Liver (tissue), 9 donors: Measurements from ENCODE around the gene COMMD7. TPM values are rescaled to one million over a fixed set of nuclear protein-coding genes. Genes with fewer than 3 reads are reported as not detected.
A peak's percentile ranks its signal among the peaks of the same experiment; 100 is the strongest.
"Not testable (repeated sequence)": the region's sequence is repeated elsewhere in the genome, so short reads cannot be mapped to it uniquely, and the experiment has no call there.

ENCODE experiments used
- DNase-seq: peaks from one replicate; pipeline ENCODE4 v3.0.0-alpha.2; 2017; ENCODE audit warnings: low spot score
- H3K27ac ChIP-seq, 2 donors: one replicate each; pipeline ENCODE4 v1.7.0; 2013; ENCODE audit warnings: inconsistent platforms in 2 of 2, low read length in 2 of 2, control low read depth in 1 of 2, low read depth in 1 of 2, mild to moderate bottlenecking in 1 of 2
- H3K27me3 ChIP-seq, 4 donors: one replicate each; pipeline versions ENCODE4 v1.6.1 to v1.7.0; 2013; ENCODE audit warnings: low read length in 3 of 4, inconsistent platforms in 1 of 4, mild to moderate bottlenecking in 1 of 4, moderate library complexity in 1 of 4; ENCODE audit not compliant: control insufficient read depth in 4 of 4, insufficient read depth in 4 of 4
- H3K36me3 ChIP-seq, 4 donors: one replicate each; pipeline versions ENCODE4 v1.6.1 to v1.7.0; 2013; ENCODE audit warnings: low read length in 3 of 4, mild to moderate bottlenecking in 3 of 4, low read depth in 1 of 4, moderate library complexity in 1 of 4; ENCODE audit not compliant: control insufficient read depth in 4 of 4, insufficient read depth in 3 of 4
- H3K4me1 ChIP-seq, 4 donors: one replicate each; pipeline versions ENCODE4 v1.6.1 to v1.7.0; 2013; ENCODE audit warnings: low read length in 3 of 4, mild to moderate bottlenecking in 3 of 4, moderate library complexity in 1 of 4; ENCODE audit not compliant: control insufficient read depth in 4 of 4, insufficient read depth in 4 of 4
- H3K4me3 ChIP-seq, 3 donors: one replicate each; pipeline versions ENCODE4 v1.6.1 to v1.7.0; 2013; ENCODE audit warnings: low read length in 3 of 3, control low read depth in 1 of 3, low read depth in 1 of 3, mild to moderate bottlenecking in 1 of 3
- H3K9ac ChIP-seq, 2 donors: one replicate each; pipeline ENCODE4 v1.7.0; 2013; ENCODE audit warnings: low read length in 2 of 2, mild to moderate bottlenecking in 2 of 2, moderate library complexity in 2 of 2, control low read depth in 1 of 2, low read depth in 1 of 2
- H3K9me3 ChIP-seq, 4 donors: one replicate each; pipeline versions ENCODE4 v1.6.1 to v1.7.0; 2013; ENCODE audit warnings: low read length in 3 of 4; ENCODE audit not compliant: control insufficient read depth in 4 of 4
- ATF3 ChIP-seq: IDR thresholded peaks from 2 replicates; pipeline ENCODE4 v1.6.1; 2016; ENCODE audit warnings: antibody characterized with exemption
- CTCF ChIP-seq: fragments of 150-350 bp; IDR thresholded peaks from 2 replicates; pipeline ENCODE4 v1.5.1; 2017; ENCODE audit warnings: improper control_type of control experiment, low read depth, low read length; ENCODE audit not compliant: missing input control
- EGR1 ChIP-seq, 2 donors: IDR thresholded peaks; 2 replicates each; pipeline ENCODE4 v1.6.1; 2016 to 2018; ENCODE audit warnings: antibody characterized with exemption in 2 of 2, low read depth in 2 of 2
- FOXA1 ChIP-seq: IDR thresholded peaks from 2 replicates; pipeline ENCODE4 v1.6.1; 2016; ENCODE audit warnings: antibody characterized with exemption
- FOXA2 ChIP-seq: IDR thresholded peaks from 2 replicates; pipeline ENCODE4 v1.6.1; 2016; ENCODE audit warnings: antibody characterized with exemption
- GABPA ChIP-seq, 2 donors: IDR thresholded peaks in 1 of 2; conservative IDR thresholded peaks in 1 of 2; 2 replicates each; pipeline ENCODE4 v1.6.1; 2016; ENCODE audit warnings: antibody characterized with exemption in 2 of 2, mild to moderate bottlenecking in 1 of 2, moderate library complexity in 1 of 2
- HNF4A ChIP-seq, 2 donors: conservative IDR thresholded peaks; 2 replicates each; pipeline ENCODE4 v1.6.1; 2016; ENCODE audit warnings: antibody characterized with exemption in 2 of 2, mild to moderate bottlenecking in 2 of 2
- HNF4G ChIP-seq: IDR thresholded peaks from 2 replicates; pipeline ENCODE4 v1.6.1; 2016; ENCODE audit warnings: antibody characterized with exemption
- JUND ChIP-seq, 2 donors: IDR thresholded peaks; 2 replicates each; pipeline ENCODE4 v1.6.1; 2016; ENCODE audit warnings: antibody characterized with exemption in 2 of 2
- MAX ChIP-seq: IDR thresholded peaks from 2 replicates; pipeline ENCODE4 v1.6.1; 2016; ENCODE audit warnings: antibody characterized with exemption
- NR2F2 ChIP-seq: IDR thresholded peaks from 2 replicates; pipeline ENCODE4 v1.6.1; 2016; ENCODE audit warnings: antibody characterized with exemption
- RAD21 ChIP-seq, 2 donors: IDR thresholded peaks; 2 replicates each; pipeline ENCODE4 v1.6.1; 2016; ENCODE audit warnings: antibody characterized with exemption in 2 of 2, mild to moderate bottlenecking in 2 of 2
- RXRA ChIP-seq, 2 donors: IDR thresholded peaks; 2 replicates each; pipeline ENCODE4 v1.6.1; 2017 to 2018; ENCODE audit warnings: antibody characterized with exemption in 2 of 2, mild to moderate bottlenecking in 1 of 2
- SP1 ChIP-seq: IDR thresholded peaks from 2 replicates; pipeline ENCODE4 v1.6.1; 2018; ENCODE audit warnings: antibody characterized with exemption, mild to moderate bottlenecking
- TAF1 ChIP-seq: conservative IDR thresholded peaks from 2 replicates; pipeline ENCODE4 v1.6.1; 2016; ENCODE audit warnings: antibody characterized with exemption, mild to moderate bottlenecking
- WGBS: extraction: QIAGEN DNeasy Blood & Tissue Kit; methylation state at CpG from one replicate; pipeline ENCODE4 v1.1.7; 2013; 5-methylcytosine and 5-hydroxymethylcytosine counted together
- polyA plus RNA-seq, 2 donors: library from polyadenylated mRNA; stranded (reverse) in 1 of 2; unstranded in 1 of 2; fragments of 200-250 nt in 1 of 2; fragments of >200 nt in 1 of 2; fragmentation: Nextera tagmentation in 1 of 2; extraction: Ambion mirVana in 1 of 2; gene quantifications; one replicate each; pipeline versions ENCODE4 v1.2.1 to v1.2.3, GENCODE V29; 2013 to 2015
- total RNA-seq, 2 donors: library from RNA; depleted of rRNA; stranded (reverse); fragments of >200 nt; gene quantifications; one replicate each; pipeline ENCODE4 v1.2.3, GENCODE V29; 2014
- TF ChIP-seq, protein P1 (sequence below): IDR thresholded peaks from 2 replicates; pipeline ENCODE4 v1.6.1; 2016; ENCODE audit warnings: antibody characterized with exemption
- donor health status: healthy.
- donor health status: healthy.
- donor health status: healthy.
- donor health status: healthy.
- donor health status: healthy.

Gene COMMD7
- total and polyA plus RNA-seq, 4 donors, result 8.3 to 42.7 (median 15.5) TPM

GRCh38 chr20:32709029-32709631 is 34.1 kb downstream of the COMMD7 start:
- not testable (repeated sequence) for H3K4me3 ChIP-seq, H3K9me3 ChIP-seq, H3K27me3 ChIP-seq, H3K9ac ChIP-seq, H3K27ac ChIP-seq, DNase-seq
- Histone ChIP-seq H3K36me3 (peaks cover 6 to 12% (median 7%) of the 10 kb centered on the region in 4 donors), H3K4me1 (peaks cover 0 to 15% (median 12%) of the 10 kb centered on the region in 4 donors)
- 44% methylated on average over 15 of the region's 15 CpGs for WGBS
- peak; percentile 42 to 59 for TF ChIP-seq RXRA (IDR thresholded peaks at IDR 0.05)
- TF ChIP-seq EGR1 (IDR thresholded peaks at IDR 0.05; ENCODE audit: low read depth in 2 of 2), result peak in 1 of 2 donors; percentile 27

- Histone ChIP-seq H3K27ac (no peak overlapping the region), H3K36me3 (peaks cover 10 to 19% (median 16%) of the 10 kb centered on the region in 4 donors), H3K9me3 (no peaks in the 10 kb centered on the region), H3K27me3 (no peaks in the 10 kb centered on the region), H3K9ac (no peak overlapping the region), H3K4me3 (no peak overlapping the region), H3K4me1 (peaks cover 0 to 15% (median 12%) of the 10 kb centered on the region in 4 donors)
- 79% methylated on average over 5 of the region's 5 CpGs for WGBS
- no peak for DNase-seq
- TF ChIP-seq NR2F2, result no peak
Observed at GRCh38 chr20:32707691-32708581, 35.3 kb downstream of the COMMD7 start.

GRCh38 chr20:32706486-32706885 is 36.8 kb downstream of the COMMD7 start:
- 61% methylated on average over 3 of the region's 3 CpGs for whole genome bisulfite sequencing
- no peak overlapping the region for H3K9ac ChIP-seq
- H3K4me1 ChIP-seq, result peaks cover 0 to 15% (median 12%) of the 10 kb centered on the region in 4 donors
- TF ChIP-seq MAX (no peak), ATF3 (no peak), CTCF (no peak), RXRA (IDR thresholded peaks at IDR 0.05) (peak; percentile 68 to 77), FOXA1 (no peak), GABPA (IDR thresholded peaks at IDR 0.05 in 1 of 2, conservative IDR thresholded peaks at IDR 0.05 in 1 of 2) (no peak), JUND (IDR thresholded peaks at IDR 0.05) (no peak), RAD21 (IDR thresholded peaks at IDR 0.05) (no peak), HNF4G (no peak), EGR1 (IDR thresholded peaks at IDR 0.05; ENCODE audit: low read depth in 2 of 2) (no peak), FOXA2 (no peak), TAF1 (no peak), SP1 (no peak), HNF4A (conservative IDR thresholded peaks at IDR 0.05) (peak; percentile 19 to 26)
- TF ChIP-seq, protein P1, sequence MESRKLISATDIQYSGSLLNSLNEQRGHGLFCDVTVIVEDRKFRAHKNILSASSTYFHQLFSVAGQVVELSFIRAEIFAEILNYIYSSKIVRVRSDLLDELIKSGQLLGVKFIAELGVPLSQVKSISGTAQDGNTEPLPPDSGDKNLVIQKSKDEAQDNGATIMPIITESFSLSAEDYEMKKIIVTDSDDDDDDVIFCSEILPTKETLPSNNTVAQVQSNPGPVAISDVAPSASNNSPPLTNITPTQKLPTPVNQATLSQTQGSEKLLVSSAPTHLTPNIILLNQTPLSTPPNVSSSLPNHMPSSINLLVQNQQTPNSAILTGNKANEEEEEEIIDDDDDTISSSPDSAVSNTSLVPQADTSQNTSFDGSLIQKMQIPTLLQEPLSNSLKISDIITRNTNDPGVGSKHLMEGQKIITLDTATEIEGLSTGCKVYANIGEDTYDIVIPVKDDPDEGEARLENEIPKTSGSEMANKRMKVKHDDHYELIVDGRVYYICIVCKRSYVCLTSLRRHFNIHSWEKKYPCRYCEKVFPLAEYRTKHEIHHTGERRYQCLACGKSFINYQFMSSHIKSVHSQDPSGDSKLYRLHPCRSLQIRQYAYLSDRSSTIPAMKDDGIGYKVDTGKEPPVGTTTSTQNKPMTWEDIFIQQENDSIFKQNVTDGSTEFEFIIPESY, result no peak
- no peak overlapping the region for H3K27ac ChIP-seq
- no peaks in the 10 kb centered on the region for H3K9me3 ChIP-seq
- no peaks in the 10 kb centered on the region for H3K27me3 ChIP-seq
- peaks cover 10 to 29% (median 20%) of the 10 kb centered on the region in 4 donors for H3K36me3 ChIP-seq
- DNase-seq, result no peak
- H3K4me3 ChIP-seq, result no peak overlapping the region
